Activated T-cell treated with anti-CD3 and anti-CD28 coated beads for 48 hours (primary cell): ENCODE measurements around the gene PLA1A.
A peak's percentile ranks its signal among the peaks of the same experiment; 100 is the strongest.
"Not testable (repeated sequence)": the region's sequence is repeated elsewhere in the genome, so short reads cannot be mapped to it uniquely, and the experiment has no call there.

Source experiments
- DNase-seq: peaks from one replicate; pipeline ENCODE4 v3.0.0-alpha.2; 2020; ENCODE audit warnings: low read depth

PLA1A gene

GRCh38 chr3:119579366-119580066 lies 18.2 kb upstream of the PLA1A start, which contains the start of gene ADPRH:
Gene ADPRH (plus strand): TSS chr3:119579492. CDS start chr3:119582170, 2,678 bp downstream.
- DNase-seq = peak; percentile 57

DNA sequence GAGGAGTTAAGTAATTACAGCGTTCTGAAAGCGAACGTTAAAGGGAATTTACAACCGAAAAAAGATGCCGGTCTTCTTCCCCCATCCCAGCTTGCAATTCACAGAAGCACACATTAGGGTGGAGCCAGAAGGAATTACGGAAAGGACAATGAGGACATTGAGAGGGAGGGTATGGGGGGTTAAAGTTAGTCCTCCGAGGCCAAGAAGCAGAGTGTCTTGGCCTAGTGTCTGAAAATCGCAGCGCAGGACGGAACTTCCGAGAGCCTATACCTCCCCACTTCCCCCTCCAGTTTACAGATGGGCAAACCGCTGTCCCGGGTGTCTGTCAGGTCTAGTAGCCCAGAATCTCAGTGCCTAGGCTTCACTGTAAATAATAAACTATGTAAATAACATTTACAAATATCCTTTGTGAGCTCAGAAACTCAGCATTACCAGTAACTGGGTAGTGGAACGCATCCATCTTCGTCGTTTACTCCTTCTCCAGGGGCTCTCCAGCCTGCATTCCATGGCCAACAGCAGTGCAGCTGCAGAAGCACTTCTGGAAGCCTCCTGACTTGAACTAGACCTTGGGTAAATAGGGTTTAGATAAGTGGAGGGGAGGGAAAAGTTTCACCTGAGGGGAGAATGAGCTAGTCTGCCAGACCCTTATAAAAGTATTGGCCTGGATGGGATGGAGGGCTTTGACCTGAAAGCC lies 17.5 kb upstream of the PLA1A start:
- DNase-seq = no peak

DNA sequence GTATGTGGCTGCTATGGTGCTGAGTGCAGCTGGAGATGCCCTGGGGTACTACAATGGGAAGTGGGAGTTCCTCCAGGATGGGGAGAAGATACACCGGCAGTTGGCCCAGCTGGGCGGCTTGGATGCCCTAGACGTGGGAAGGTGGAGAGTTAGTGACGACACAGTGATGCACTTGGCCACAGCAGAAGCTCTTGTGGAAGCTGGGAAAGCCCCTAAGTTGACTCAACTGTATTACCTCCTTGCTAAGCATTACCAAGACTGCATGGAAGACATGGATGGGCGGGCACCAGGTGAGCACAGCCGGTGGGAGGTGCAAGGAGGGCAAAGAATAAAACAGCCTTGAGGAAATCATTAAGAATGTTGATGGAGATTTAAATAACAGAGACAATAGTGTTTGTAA lies 15.5 kb upstream of the PLA1A start:
- peak; percentile 18 for DNase-seq

DNA sequence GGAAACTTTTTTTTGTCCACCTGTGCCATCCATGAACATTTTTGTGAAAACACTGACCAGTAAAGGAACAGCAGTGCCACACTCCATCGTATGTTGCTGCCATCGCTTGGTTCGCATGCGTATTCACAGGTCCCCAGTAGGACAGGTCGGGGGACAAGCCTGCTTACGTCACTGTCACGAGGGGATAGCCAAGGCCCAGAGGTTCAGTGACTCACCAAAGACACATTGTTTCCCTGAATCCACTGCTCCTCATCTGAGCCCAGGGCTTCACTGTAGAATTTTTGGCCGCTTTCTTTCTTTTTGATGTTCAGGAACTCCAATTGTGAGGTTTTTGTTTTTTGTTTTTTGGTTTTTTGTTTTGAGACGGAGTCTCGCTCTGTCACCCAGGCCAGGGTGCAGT lies 12.5 kb upstream of the PLA1A start:
- no peak for DNase-seq

DNA sequence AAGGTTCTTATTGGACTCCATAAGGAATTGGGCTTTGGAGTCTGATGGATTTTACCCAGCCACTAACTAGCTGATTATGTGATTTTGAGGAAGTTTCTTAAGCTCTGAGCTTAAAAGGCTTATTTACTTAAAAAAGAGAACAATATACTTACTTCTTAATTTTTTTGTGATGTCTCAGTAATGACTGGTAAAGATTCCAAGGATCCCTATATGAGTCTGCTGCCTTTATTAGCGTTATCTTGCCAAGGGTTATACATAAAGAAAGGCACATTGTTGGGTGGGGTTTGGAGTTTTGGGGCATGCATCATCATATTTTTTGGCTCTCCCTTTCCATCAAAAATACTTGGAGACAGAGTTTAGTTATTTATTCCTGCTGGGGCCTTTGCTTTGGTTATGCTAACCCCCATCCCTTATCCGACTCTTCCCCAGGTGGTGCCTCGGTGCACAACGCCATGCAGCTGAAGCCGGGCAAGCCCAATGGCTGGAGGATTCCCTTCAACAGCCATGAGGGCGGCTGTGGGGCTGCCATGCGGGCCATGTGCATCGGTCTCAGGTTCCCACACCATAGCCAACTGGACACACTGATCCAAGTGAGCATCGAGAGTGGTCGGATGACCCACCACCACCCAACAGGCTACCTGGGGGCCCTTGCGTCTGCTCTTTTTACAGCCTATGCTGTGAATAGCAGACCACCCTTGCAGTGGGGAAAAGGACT lies 11.7 kb upstream of the PLA1A start:
- DNase-seq = no peak

GRCh38 chr3:119586733-119587172 lies 10.9 kb upstream of the PLA1A start:
- no peak for DNase-seq

- DNase-seq = no peak
Measured at GRCh38 chr3:119588112-119588511, 9.6 kb upstream of the PLA1A start.

DNA sequence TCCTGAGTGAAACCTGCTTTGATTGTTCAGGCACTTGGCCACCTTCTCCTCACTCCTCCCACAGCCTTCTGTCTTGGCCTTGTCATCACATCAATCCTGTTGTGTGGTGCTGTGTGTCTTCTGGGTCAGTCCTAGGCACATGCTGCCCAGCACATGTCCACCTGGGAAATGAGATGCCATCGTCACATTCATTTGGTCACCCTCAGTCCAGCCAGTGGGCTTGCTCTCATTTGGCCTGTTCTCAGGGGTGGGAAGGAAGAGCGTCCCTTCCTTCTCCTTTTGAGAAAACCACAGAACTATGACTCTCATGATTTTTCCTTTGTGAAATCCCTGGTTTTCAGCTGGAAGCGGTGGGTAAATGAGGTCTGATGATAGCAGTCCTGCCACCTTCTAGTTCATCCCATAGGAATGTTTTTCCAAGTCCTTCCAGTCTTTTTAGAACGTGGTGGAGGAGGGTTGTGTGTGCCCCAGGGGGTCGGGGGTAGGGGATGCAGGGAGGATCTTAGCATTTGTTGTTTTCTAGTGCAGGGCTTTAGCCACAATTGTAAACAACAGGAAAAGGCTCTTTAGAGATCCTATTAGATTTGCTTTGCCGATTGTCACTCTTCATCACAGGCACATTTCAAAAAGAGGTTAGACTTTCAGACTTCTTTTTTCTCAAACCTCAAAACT lies 8.4 kb upstream of the PLA1A start:
- DNase-seq = no peak

GRCh38 chr3:119590706-119591105 lies 7.0 kb upstream of the PLA1A start:
- DNase-seq = no peak

- no peak for DNase-seq
Measured at GRCh38 chr3:119592861-119593260, 4.8 kb upstream of the PLA1A start.

DNA sequence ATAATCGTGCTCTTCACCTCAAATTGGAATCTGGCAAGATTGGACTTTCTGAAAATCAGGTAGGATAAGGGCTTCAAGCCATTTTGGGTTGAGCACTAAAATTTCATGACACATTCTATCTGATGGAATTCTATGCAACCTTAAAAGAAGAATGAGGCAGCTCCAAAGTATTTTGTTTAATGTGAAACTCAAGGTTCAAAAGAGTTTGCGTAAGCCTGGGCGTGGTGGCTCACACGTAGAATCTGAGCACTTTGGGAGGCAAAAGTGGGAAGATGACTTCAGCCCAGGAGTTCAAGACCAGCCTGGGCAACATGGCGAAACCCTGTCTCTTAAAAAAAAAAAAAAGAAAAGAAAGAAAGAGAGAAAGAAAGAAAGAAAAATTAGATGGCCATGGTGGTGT lies 3.6 kb upstream of the PLA1A start:
- no peak for DNase-seq

DNA sequence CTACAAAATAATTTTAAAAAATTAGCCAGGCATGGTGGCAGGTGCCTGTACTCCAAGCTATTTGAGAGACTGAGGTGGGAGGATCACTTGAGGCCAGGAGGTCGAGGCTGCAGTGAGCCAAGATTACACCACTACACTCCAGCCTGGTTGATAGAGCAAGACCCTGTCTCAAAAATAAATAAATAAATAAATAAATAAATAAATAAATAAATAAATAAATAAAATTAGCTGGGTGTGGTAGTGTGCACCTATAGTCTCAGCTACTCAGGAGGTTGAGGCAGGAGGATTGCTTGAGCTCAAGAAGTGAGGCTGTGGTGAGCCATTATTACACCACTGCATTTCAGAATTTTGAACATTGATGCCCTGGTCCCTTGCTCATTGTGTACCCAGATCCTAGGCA lies 2.8 kb upstream of the PLA1A start:
- DNase-seq = not testable (repeated sequence)

DNA sequence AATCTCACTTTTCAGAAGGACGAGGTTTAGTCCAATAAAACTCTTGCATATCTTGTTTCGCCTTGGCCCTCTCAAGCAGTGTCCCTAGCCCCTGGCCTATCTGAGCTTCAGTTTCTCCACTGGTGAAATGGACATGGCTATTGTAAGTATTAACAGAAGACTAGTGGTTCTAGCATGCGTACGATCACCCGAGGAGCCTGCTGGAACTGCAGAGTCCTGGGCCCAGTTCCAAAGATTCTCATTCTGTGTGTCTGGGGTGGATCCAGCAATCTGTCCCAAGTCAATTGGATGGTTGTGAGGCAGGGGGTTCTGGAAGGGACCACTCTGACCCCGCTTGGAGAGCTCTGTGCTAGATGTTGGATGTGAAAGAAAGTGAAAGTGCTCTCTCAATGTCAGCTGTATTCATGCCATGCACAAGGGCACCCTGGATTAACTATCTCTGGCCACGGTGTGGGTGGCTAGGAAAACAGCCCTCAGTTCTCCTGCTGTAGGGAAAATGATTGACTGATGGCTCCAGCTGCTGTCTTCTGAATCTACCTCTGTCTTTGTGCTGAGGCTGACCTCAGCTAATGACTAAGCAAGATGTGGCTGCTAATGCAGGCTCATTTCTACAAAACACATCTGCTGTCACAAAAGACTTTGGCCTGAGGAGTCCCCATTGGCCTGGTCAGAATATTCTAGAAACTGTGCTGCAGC lies 1.9 kb upstream of the PLA1A start:
- no peak for DNase-seq

DNA sequence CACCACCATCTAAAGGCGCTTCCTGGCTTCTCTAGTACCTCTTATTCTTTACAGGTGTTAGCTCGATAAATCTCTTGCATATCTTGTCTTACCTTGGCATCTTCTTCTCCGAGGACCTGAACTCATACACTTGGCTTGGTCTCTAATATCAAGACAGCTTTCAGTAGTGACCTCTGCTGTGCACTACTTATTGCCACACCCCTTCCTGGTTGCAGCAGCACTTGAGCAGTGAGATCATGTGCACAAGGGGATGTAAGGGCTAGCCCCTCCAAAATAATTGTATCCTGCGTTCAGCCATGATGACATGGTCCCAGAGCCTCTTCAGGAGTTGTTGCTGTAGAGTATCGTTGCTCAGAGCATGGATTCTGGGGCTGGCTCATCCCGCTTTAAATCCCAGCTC lies 1.3 kb upstream of the PLA1A start:
- DNase-seq = no peak

DNA sequence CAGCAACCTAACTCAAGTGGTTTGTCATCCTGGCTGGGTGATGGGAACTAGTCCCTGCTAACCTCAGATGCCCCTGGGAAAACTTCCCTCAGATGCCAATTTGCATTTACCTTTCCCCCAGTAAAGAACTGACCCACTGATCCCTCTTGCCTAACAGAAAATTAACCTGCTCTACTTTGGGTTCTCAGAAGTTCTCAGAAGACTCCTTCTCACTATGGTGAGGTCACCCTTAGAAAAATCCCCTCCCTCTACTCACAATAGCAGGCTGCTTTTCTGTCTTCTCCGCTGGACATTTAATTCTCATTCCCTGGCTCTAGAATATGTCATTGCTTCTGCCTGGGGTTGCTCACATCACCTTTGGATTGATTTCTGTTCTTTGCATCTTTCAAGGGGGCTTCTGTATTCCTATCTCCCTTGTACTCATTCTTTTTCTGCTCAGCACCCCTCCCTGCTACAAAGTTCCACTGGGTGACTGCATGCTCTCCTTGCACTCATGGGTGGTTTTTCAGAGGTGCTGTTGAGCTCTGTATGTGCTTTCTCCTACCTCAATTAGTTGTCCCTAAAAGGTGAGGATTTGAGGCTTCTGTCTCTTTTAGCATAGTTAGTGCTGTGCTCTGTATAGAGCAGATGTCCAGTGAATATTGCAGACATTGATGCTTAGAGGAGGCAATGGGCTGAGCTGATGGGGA lies 869 bp downstream of the PLA1A start:
- no peak for DNase-seq

- no peak for DNase-seq
Measured at GRCh38 chr3:119599558-119600174, 2.0 kb downstream of the PLA1A start.

DNA sequence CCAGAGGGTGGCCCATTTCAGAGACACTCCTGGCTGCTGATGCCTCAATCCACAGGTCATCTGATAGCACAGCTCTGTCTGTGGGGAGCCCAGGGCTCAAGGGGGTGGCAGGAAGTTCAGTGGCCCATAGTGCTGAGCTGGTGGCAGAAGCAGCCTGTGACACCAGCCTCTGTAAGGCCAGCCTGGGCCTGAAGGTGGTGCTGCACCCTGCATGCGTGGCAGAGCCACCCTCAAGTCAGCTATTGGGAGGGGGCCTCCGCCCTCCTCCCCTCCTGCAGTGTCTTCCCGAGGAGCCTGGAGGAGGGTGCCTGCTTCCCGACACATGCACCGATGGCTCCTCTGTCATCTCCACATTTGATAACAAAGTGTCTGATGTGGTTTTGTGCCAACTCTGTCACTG lies 3.0 kb downstream of the PLA1A start:
- peak; percentile 23 for DNase-seq

- DNase-seq = no peak
Measured at GRCh38 chr3:119601154-119601553, 3.5 kb downstream of the PLA1A start.

GRCh38 chr3:119602676-119603075 lies 5.0 kb downstream of the PLA1A start:
- DNase-seq = no peak

GRCh38 chr3:119604878-119605277 lies 7.2 kb downstream of the PLA1A start:
- no peak for DNase-seq
